Astrocyte (in vitro differentiated cells and primary cell): Measurements from ENCODE around the gene MFSD6. TPM values are rescaled to one million over a fixed set of nuclear protein-coding genes. Genes with fewer than 3 reads are reported as not detected.

Source experiments
- DNase-seq: peaks from one replicate; pipeline ENCODE4 v3.0.0-alpha.2; 2010; ENCODE audit warnings: low read depth
- FAIRE-seq: peaks from 2 replicates; lab custom pipeline; 2011; peaks lifted over from hg19 to GRCh38; lab: Jason Lieb, UNC
- H2AFZ ChIP-seq: 2 replicates; pipeline ENCODE4 v1.6.0; 2012; ENCODE audit warnings: low read depth, low read length, inconsistent platforms
- H3K27ac ChIP-seq: 2 replicates; pipeline ENCODE4 v1.5.1; 2011; ENCODE audit warnings: low read depth, low read length, inconsistent platforms
- H3K27me3 ChIP-seq: 2 replicates; pipeline ENCODE4 v1.6.0; 2011; ENCODE audit warnings: low read length, inconsistent platforms; ENCODE audit not compliant: insufficient read depth
- H3K36me3 ChIP-seq: 2 replicates; pipeline ENCODE4 v1.5.1; 2011; ENCODE audit warnings: low read length, inconsistent platforms; ENCODE audit not compliant: insufficient read depth
- H3K4me1 ChIP-seq: 2 replicates; pipeline ENCODE4 v1.5.1; 2011; ENCODE audit warnings: low read length, inconsistent platforms; ENCODE audit not compliant: insufficient read depth
- H3K4me2 ChIP-seq: 2 replicates; pipeline ENCODE4 v1.6.0; 2012; ENCODE audit warnings: low read length, inconsistent platforms
- H3K4me3 ChIP-seq: 2 replicates; pipeline ENCODE4 v1.5.1; 2011; ENCODE audit warnings: low read depth, mild to moderate bottlenecking, low read length, inconsistent platforms; ENCODE audit not compliant: insufficient read depth
- H3K79me2 ChIP-seq: 2 replicates; pipeline ENCODE4 v1.6.0; 2012; ENCODE audit warnings: mild to moderate bottlenecking, low read length, inconsistent platforms; ENCODE audit not compliant: insufficient read depth
- H3K9ac ChIP-seq: 2 replicates; pipeline ENCODE4 v1.6.0; 2012; ENCODE audit warnings: mild to moderate bottlenecking, low read length, inconsistent platforms
- H3K9me3 ChIP-seq: 2 replicates; pipeline ENCODE4 v1.5.1; 2012; ENCODE audit warnings: low read depth, mild to moderate bottlenecking, low read length, inconsistent platforms; ENCODE audit not compliant: insufficient read depth
- H4K20me1 ChIP-seq: 2 replicates; pipeline ENCODE4 v1.6.0; 2012; ENCODE audit warnings: low read length, inconsistent platforms; ENCODE audit not compliant: insufficient read depth
- H3K27ac Mint-ChIP-seq: one replicate; pipeline ENCODE4 v1.8.0; 2021; ENCODE audit warnings: mild to moderate bottlenecking, mixed read lengths; ENCODE audit not compliant: unreplicated experiment
- H3K27me3 Mint-ChIP-seq: one replicate; pipeline ENCODE4 v1.8.0; 2021; ENCODE audit warnings: low read depth, mixed read lengths; ENCODE audit not compliant: unreplicated experiment
- H3K36me3 Mint-ChIP-seq: one replicate; pipeline ENCODE4 v1.8.0; 2021; ENCODE audit warnings: low read depth, mixed read lengths; ENCODE audit not compliant: unreplicated experiment
- H3K4me1 Mint-ChIP-seq: one replicate; pipeline ENCODE4 v1.8.0; 2021; ENCODE audit warnings: low read depth, mixed read lengths; ENCODE audit not compliant: unreplicated experiment
- H3K4me3 Mint-ChIP-seq: one replicate; pipeline ENCODE4 v1.8.0; 2021; ENCODE audit warnings: mild to moderate bottlenecking, moderate library complexity, mixed read lengths; ENCODE audit not compliant: unreplicated experiment
- H3K9me3 Mint-ChIP-seq: one replicate; pipeline ENCODE4 v1.8.0; 2021; ENCODE audit warnings: mild to moderate bottlenecking, mixed read lengths; ENCODE audit not compliant: unreplicated experiment
- CTCF ChIP-seq: IDR thresholded peaks from 2 replicates; pipeline ENCODE4 v1.5.1; 2011; ENCODE audit warnings: low read depth, mild to moderate bottlenecking, inconsistent platforms, low read length, moderate library complexity; ENCODE audit not compliant: insufficient read depth
- EZH2 ChIP-seq: IDR thresholded peaks from 2 replicates; pipeline ENCODE4 v1.6.1; 2012; ENCODE audit warnings: mild to moderate bottlenecking, low read length, inconsistent platforms; ENCODE audit not compliant: insufficient read depth
- total RNA-seq: library from RNA; stranded (reverse); gene quantifications from 2 replicates; pipeline ENCODE4 v1.2.1, GENCODE V29; 2021

MFSD6 gene
- total RNA-seq, 1 donor from 2014 or later = 2.7 TPM

GRCh38 chr2:190443055-190443454, 34.9 kb downstream of the MFSD6 start:
- Histone ChIP-seq H3K4me1 (no peaks in the 10 kb centered on the region), H2AFZ (no peak overlapping the region), H4K20me1 (no peaks in the 10 kb centered on the region), H3K79me2 (no peaks in the 10 kb centered on the region), H3K9me3 (no peaks in the 10 kb centered on the region), H3K4me3 (no peak overlapping the region), H3K4me2 (no peak overlapping the region), H3K9ac (no peak overlapping the region), H3K27me3 (no peaks in the 10 kb centered on the region), H3K27ac (no peak overlapping the region), H3K36me3 (no peaks in the 10 kb centered on the region)
- Mint-ChIP-seq H3K4me3 (no peak overlapping the region), H3K36me3 (no peaks in the 10 kb centered on the region), H3K9me3 (no peaks in the 10 kb centered on the region), H3K27me3 (no peaks in the 10 kb centered on the region), H3K4me1 (no peaks in the 10 kb centered on the region), H3K27ac (no peak overlapping the region)
- FAIRE-seq (no peak), DNase-seq (no peak)
- TF ChIP-seq EZH2 (no peak), CTCF (no peak)

- Histone ChIP-seq H3K4me2 (no peak overlapping the region), H3K27ac (no peak overlapping the region), H3K36me3 (no peaks in the 10 kb centered on the region), H3K9ac (no peak overlapping the region), H3K4me1 (no peaks in the 10 kb centered on the region), H3K79me2 (no peaks in the 10 kb centered on the region), H3K4me3 (no peak overlapping the region), H3K9me3 (no peaks in the 10 kb centered on the region), H3K27me3 (no peaks in the 10 kb centered on the region), H4K20me1 (no peaks in the 10 kb centered on the region), H2AFZ (no peak overlapping the region)
- H3K27ac Mint-ChIP-seq = no peak overlapping the region
- H3K27me3 Mint-ChIP-seq = no peaks in the 10 kb centered on the region
- no peaks in the 10 kb centered on the region for H3K9me3 Mint-ChIP-seq
- DNase-seq (peak; percentile 43), FAIRE-seq (no peak)
- no peaks in the 10 kb centered on the region for H3K36me3 Mint-ChIP-seq
- H3K4me1 Mint-ChIP-seq = no peaks in the 10 kb centered on the region
- TF ChIP-seq CTCF (no peak), EZH2 (no peak)
- H3K4me3 Mint-ChIP-seq = no peak overlapping the region
These were observed 35.8 kb downstream of the MFSD6 start for GRCh38 chr2:190443778-190444481.

- H3K4me3 Mint-ChIP-seq = no peak overlapping the region
- TF ChIP-seq CTCF (no peak), EZH2 (no peak)
- no peak overlapping the region for H3K4me3 ChIP-seq
- no peak overlapping the region for H3K27ac ChIP-seq
- H3K9ac ChIP-seq = no peak overlapping the region
- no peak for DNase-seq
- H3K79me2 ChIP-seq = no peaks in the 10 kb centered on the region
- no peak for FAIRE-seq
- no peak overlapping the region for H3K4me2 ChIP-seq
- no peaks in the 10 kb centered on the region for H3K4me1 ChIP-seq
- no peaks in the 10 kb centered on the region for H3K36me3 Mint-ChIP-seq
- no peaks in the 10 kb centered on the region for H3K36me3 ChIP-seq
- no peaks in the 10 kb centered on the region for H4K20me1 ChIP-seq
- no peak overlapping the region for H3K27ac Mint-ChIP-seq
- H3K4me1 Mint-ChIP-seq = no peaks in the 10 kb centered on the region
- no peaks in the 10 kb centered on the region for H3K9me3 Mint-ChIP-seq
- H2AFZ ChIP-seq = no peak overlapping the region
- H3K9me3 ChIP-seq = no peaks in the 10 kb centered on the region
- H3K27me3 Mint-ChIP-seq = no peaks in the 10 kb centered on the region
- no peaks in the 10 kb centered on the region for H3K27me3 ChIP-seq
These were observed 36.8 kb downstream of the MFSD6 start for GRCh38 chr2:190444976-190445375.
